ENCODE data around the gene RASGRF2.
"Not testable (repeated sequence)": the region's sequence is repeated elsewhere in the genome, so short reads cannot be mapped to it uniquely, and the experiment has no call there.

RASGRF2 gene

DNA sequence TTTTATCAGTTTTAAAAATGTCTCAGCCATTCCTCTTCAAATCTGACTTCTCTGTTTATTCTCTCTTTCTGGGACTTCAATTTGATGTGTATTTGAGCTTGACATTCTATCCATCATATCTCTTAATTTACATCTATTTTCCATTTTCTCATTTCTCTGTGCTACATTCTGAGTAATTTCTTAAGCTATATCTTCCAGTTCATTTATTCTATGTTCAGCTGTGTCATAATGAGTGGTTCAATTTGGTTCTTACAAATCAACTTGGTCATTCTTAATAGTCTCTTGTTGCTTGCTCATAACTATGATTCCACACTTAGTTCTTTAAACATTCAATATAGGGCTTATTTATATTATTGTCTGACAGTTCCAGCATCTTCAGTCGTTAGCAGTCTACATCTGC lies 289.8 kb downstream of the RASGRF2 start:
- H3K4me3 ChIP-seq (ENCODE audit: low read depth, low read length) = no peak overlapping the region
- in situ Hi-C loops (cut with HindIII; ENCODE audit: low sequenced_read_pairs) = no loop called here
- TF ChIP-seq, protein P1, sequence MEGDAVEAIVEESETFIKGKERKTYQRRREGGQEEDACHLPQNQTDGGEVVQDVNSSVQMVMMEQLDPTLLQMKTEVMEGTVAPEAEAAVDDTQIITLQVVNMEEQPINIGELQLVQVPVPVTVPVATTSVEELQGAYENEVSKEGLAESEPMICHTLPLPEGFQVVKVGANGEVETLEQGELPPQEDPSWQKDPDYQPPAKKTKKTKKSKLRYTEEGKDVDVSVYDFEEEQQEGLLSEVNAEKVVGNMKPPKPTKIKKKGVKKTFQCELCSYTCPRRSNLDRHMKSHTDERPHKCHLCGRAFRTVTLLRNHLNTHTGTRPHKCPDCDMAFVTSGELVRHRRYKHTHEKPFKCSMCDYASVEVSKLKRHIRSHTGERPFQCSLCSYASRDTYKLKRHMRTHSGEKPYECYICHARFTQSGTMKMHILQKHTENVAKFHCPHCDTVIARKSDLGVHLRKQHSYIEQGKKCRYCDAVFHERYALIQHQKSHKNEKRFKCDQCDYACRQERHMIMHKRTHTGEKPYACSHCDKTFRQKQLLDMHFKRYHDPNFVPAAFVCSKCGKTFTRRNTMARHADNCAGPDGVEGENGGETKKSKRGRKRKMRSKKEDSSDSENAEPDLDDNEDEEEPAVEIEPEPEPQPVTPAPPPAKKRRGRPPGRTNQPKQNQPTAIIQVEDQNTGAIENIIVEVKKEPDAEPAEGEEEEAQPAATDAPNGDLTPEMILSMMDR (IDR thresholded peaks at IDR 0.05; ENCODE audit: low read depth, low read length, missing control alignments) = no peak
- DNase-seq (ENCODE audit: low read depth) = no peak

DNA sequence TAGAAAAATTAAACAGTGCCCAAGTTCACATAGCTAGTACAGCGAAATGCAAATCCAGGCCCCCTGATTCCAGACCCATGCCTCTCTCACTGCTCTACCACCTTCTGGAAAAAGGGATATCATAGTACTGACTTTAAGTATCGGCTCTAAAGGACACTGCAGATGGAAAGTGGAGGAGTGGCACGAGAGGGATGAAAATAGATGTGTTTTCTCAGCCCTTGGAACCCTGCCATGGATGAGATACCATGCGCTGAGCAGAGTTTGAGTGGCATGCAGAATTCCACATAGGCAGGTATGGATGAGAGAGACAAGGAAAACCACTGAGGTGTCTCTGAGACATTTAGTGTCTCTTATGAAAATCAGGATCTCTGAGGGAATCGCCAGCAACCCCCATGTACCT lies 291.8 kb downstream of the RASGRF2 start:
- TF ChIP-seq, protein P1 (IDR thresholded peaks at IDR 0.05; ENCODE audit: low read depth, low read length, missing control alignments) = no peak
- in situ Hi-C loops (cut with HindIII; ENCODE audit: low sequenced_read_pairs) = no loop called here
- H3K4me3 ChIP-seq (ENCODE audit: low read depth, low read length) = no peak overlapping the region
- DNase-seq (ENCODE audit: low read depth) = no peak

DNA sequence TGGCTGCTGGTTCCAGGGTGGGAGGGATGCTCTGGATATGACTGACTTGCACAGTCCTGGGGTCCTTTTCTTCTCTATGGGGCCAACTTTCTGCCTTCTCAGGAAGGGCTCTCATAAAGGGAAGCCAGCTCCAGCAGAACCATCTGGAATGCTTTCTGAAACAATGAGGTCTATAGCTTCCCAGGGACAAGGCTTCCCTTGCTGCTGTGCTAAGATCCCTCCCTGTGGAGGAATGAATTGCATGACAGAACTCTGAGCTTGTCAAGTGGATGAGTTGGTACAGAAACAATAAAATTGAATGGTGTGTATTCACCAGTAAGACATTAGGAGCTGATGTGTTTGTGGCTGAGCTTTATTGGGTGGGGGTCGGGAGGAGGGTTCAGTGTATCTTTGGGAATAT lies 292.7 kb downstream of the RASGRF2 start:
- no peak for DNase-seq (ENCODE audit: low read depth)
- TF ChIP-seq, protein P1 (IDR thresholded peaks at IDR 0.05; ENCODE audit: low read depth, low read length, missing control alignments) = no peak
- in situ Hi-C loops (cut with HindIII; ENCODE audit: low sequenced_read_pairs) = no loop called here
- no peak overlapping the region for H3K4me3 ChIP-seq (ENCODE audit: low read depth, low read length)

DNA sequence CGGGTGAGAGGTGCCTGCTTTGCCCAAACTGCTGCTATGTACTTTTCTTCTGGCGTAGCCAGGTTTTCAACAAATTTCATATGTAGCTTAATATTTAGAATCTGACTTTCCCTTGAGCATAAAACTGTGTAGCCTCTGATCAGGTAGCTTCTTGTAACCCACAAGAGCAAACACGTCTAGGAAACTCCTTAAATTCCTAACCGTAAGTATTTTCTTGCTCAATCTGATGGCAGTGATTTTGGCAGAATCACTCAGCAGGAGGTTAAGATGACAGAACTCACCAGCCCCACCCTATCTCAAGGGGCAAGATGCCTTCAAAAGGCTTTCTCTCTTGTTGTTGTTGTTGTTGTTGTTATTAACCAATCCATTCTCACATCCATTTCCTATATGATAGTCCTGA lies 293.7 kb downstream of the RASGRF2 start:
- in situ Hi-C loops (cut with HindIII; ENCODE audit: low sequenced_read_pairs) = no loop called here
- TF ChIP-seq, protein P1 (IDR thresholded peaks at IDR 0.05; ENCODE audit: low read depth, low read length, missing control alignments) = no peak
- no peak overlapping the region for H3K4me3 ChIP-seq (ENCODE audit: low read depth, low read length)
- DNase-seq (ENCODE audit: low read depth) = no peak

DNA sequence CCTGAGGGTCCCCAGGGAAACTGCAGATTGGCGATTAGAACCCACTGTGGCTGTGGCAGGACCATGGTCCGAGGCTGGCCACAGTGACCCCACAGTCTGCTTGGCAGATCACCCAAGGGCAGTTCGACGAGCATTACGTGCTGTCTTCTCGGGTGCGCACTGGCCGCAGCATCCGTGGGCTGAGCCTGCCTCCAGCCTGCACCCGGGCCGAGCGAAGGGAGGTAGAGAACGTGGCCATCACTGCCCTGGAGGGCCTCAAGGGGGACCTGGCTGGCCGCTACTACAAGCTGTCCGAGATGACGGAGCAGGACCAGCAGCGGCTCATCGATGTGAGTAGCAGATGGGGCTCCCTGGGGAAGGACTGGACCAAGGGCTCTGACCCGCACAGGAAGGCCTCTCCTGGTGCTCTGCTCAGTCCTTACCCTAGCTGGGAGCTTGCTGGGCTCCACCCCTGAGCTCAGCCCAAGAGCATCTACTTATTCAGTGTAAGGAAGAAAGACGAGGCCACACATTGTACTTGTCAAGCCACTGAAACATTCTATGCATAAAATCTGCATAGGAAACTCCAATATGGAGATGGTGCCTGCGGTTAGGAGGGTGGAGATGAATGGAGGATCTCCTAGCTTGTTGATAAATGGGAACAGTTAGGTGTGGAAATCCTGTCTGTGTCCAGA lies 294.9 kb downstream of the RASGRF2 start:
- no peak for DNase-seq (ENCODE audit: low read depth)
- in situ Hi-C loops (cut with HindIII; ENCODE audit: low sequenced_read_pairs) = no loop called here
- TF ChIP-seq, protein P1 (IDR thresholded peaks at IDR 0.05; ENCODE audit: low read depth, low read length, missing control alignments) = no peak
- no peak overlapping the region for H3K4me3 ChIP-seq (ENCODE audit: low read depth, low read length)

DNA sequence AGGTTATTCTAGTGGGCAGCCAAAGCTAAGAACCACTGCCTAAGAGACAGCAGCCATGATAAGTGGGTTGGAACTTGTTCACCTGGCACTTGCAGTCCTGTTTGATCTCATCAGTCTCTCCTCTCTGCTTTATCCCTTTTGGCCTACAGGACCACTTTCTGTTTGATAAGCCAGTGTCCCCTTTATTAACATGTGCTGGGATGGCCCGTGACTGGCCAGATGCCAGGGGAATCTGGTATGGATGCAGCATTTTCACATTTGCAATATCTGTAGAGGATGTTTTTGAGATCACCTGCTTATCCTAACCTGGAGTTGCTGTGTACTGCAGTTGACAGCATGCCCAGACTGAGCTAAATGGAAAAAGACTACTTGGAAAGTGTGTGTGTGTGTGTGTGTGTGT lies 296.6 kb downstream of the RASGRF2 start:
- no peak for DNase-seq (ENCODE audit: low read depth)
- TF ChIP-seq, protein P1 (IDR thresholded peaks at IDR 0.05; ENCODE audit: low read depth, low read length, missing control alignments) = no peak
- in situ Hi-C loops (cut with HindIII; ENCODE audit: low sequenced_read_pairs) = no loop called here
- no peak overlapping the region for H3K4me3 ChIP-seq (ENCODE audit: low read depth, low read length)

DNA sequence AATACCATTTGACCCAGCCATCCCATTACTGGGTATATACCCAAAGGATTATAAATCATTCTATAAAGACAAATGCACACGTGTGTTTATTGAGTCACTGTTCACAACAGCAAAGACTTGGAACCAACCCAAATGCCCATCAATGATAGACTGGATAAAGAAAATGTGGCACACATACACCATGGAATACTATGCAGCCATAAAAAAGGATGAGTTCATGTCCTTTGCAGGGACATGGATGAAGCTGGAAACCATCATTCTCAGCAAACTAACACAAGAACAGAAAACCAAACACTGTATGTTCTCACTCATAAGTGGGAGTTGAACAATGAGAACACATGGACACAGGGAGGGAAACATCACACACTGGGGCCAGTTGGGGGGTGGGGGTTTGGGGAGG lies 302.6 kb downstream of the RASGRF2 start:
- in situ Hi-C loops (cut with HindIII; ENCODE audit: low sequenced_read_pairs) = not testable (repeated sequence)

More for the DNA sequence above, 302.6 kb downstream of the RASGRF2 start:
- not testable (repeated sequence) for DNase-seq (ENCODE audit: low read depth); H3K4me3 ChIP-seq (ENCODE audit: low read depth, low read length)
